ENCODE data around the gene SCRN2. TPM values are rescaled to one million over a fixed set of nuclear protein-coding genes. Genes with fewer than 3 reads are reported as not detected.
A peak's percentile ranks its signal among the peaks of the same experiment; 100 is the strongest.

Gene SCRN2
- polyA plus RNA-seq, 4 donors, result 46.0 to 127 (median 99.7) TPM

GRCh38 chr17:47810200-47810821, 30.8 kb downstream of the SCRN2 start:
- Histone ChIP-seq H3K9me3 (ENCODE audit: control insufficient read depth in 2 of 2, insufficient read depth in 1 of 2, low read depth in 1 of 2, low read length in 1 of 2) (no peaks in the 10 kb centered on the region), H3K36me3 (ENCODE audit: control insufficient read depth in 3 of 3, insufficient read depth in 2 of 3, low read depth in 1 of 3, low read length in 3 of 3) (peaks cover 3 to 79% (median 36%) of the 10 kb centered on the region in 3 donors), H3K27me3 (ENCODE audit: control insufficient read depth in 3 of 3, insufficient read depth in 3 of 3, low read length in 3 of 3) (no peaks in the 10 kb centered on the region), H3K4me1 (ENCODE audit: control insufficient read depth in 3 of 3, insufficient read depth in 2 of 3, low read depth in 1 of 3, low read length in 2 of 3) (peaks cover 0 to 19% (median 1%) of the 10 kb centered on the region in 3 donors), H3K4me3 (ENCODE audit: low read depth in 1 of 3, low read length in 3 of 3) (no peak overlapping the region), H3K27ac (ENCODE audit: low read depth in 1 of 3, low read length in 2 of 3) (peak overlapping the region; percentile 18 to 87 (median 81))
- FAIRE-seq, result no peak
- WGBS, 3 donors, result 13 to 46% (median 31%) methylated on average over 10 of the region's 10 CpGs
- DNase-seq, result peak; percentile 91 to 97

- no peak overlapping the region for H3K4me3 ChIP-seq (ENCODE audit: low read depth in 1 of 3, low read length in 3 of 3)
- H3K4me1 ChIP-seq (ENCODE audit: control insufficient read depth in 3 of 3, insufficient read depth in 2 of 3, low read depth in 1 of 3, low read length in 2 of 3), result peaks cover 0 to 19% (median 1%) of the 10 kb centered on the region in 3 donors
- H3K27me3 ChIP-seq (ENCODE audit: control insufficient read depth in 3 of 3, insufficient read depth in 3 of 3, low read length in 3 of 3), result no peaks in the 10 kb centered on the region
- peaks cover 3 to 65% (median 23%) of the 10 kb centered on the region in 3 donors for H3K36me3 ChIP-seq (ENCODE audit: control insufficient read depth in 3 of 3, insufficient read depth in 2 of 3, low read depth in 1 of 3, low read length in 3 of 3)
- no peaks in the 10 kb centered on the region for H3K9me3 ChIP-seq (ENCODE audit: control insufficient read depth in 2 of 2, insufficient read depth in 1 of 2, low read depth in 1 of 2, low read length in 1 of 2)
- H3K27ac ChIP-seq (ENCODE audit: low read depth in 1 of 3, low read length in 2 of 3), result no peak overlapping the region
- FAIRE-seq, result no peak
- WGBS, 3 donors, result 89 to 94% (median 90%) methylated on average over 22 of the region's 22 CpGs
- no peak for DNase-seq
Measured at GRCh38 chr17:47808830-47809480, 32.1 kb downstream of the SCRN2 start.

GRCh38 chr17:47808036-47808829, 32.8 kb downstream of the SCRN2 start:
- Histone ChIP-seq H3K4me1 (ENCODE audit: control insufficient read depth in 3 of 3, insufficient read depth in 2 of 3, low read depth in 1 of 3, low read length in 2 of 3) (peaks cover 0 to 19% (median 1%) of the 10 kb centered on the region in 3 donors), H3K36me3 (ENCODE audit: control insufficient read depth in 3 of 3, insufficient read depth in 2 of 3, low read depth in 1 of 3, low read length in 3 of 3) (peaks cover 3 to 58% (median 21%) of the 10 kb centered on the region in 3 donors), H3K27ac (ENCODE audit: low read depth in 1 of 3, low read length in 2 of 3) (no peak overlapping the region), H3K4me3 (ENCODE audit: low read depth in 1 of 3, low read length in 3 of 3) (no peak overlapping the region), H3K27me3 (ENCODE audit: control insufficient read depth in 3 of 3, insufficient read depth in 3 of 3, low read length in 3 of 3) (no peaks in the 10 kb centered on the region), H3K9me3 (ENCODE audit: control insufficient read depth in 2 of 2, insufficient read depth in 1 of 2, low read depth in 1 of 2, low read length in 1 of 2) (no peaks in the 10 kb centered on the region)
- 89 to 95% (median 90%) methylated on average over 19 to 20 of the region's 20 CpGs for WGBS, 3 donors
- no peak for DNase-seq
- no peak for FAIRE-seq

GRCh38 chr17:47807421-47807820, 33.7 kb downstream of the SCRN2 start:
- H3K36me3 ChIP-seq (ENCODE audit: control insufficient read depth in 3 of 3, insufficient read depth in 2 of 3, low read depth in 1 of 3, low read length in 3 of 3), result peaks cover 3 to 50% (median 17%) of the 10 kb centered on the region in 3 donors
- H3K27ac ChIP-seq (ENCODE audit: low read depth in 1 of 3, low read length in 2 of 3), result no peak overlapping the region
- no peak overlapping the region for H3K4me3 ChIP-seq (ENCODE audit: low read depth in 1 of 3, low read length in 3 of 3)
- no peaks in the 10 kb centered on the region for H3K27me3 ChIP-seq (ENCODE audit: control insufficient read depth in 3 of 3, insufficient read depth in 3 of 3, low read length in 3 of 3)
- 84 to 99% (median 93%) methylated on average over 10 to 11 of the region's 11 CpGs for WGBS, 3 donors
- DNase-seq (no peak), FAIRE-seq (no peak)
- H3K4me1 ChIP-seq (ENCODE audit: control insufficient read depth in 3 of 3, insufficient read depth in 2 of 3, low read depth in 1 of 3, low read length in 2 of 3), result peaks cover 0 to 19% (median 1%) of the 10 kb centered on the region in 3 donors
- H3K9me3 ChIP-seq (ENCODE audit: control insufficient read depth in 2 of 2, insufficient read depth in 1 of 2, low read depth in 1 of 2, low read length in 1 of 2), result no peaks in the 10 kb centered on the region

GRCh38 chr17:47806913-47807255, 34.2 kb downstream of the SCRN2 start:
- Histone ChIP-seq H3K27me3 (ENCODE audit: control insufficient read depth in 3 of 3, insufficient read depth in 3 of 3, low read length in 3 of 3) (no peaks in the 10 kb centered on the region), H3K4me3 (ENCODE audit: low read depth in 1 of 3, low read length in 3 of 3) (no peak overlapping the region), H3K36me3 (ENCODE audit: control insufficient read depth in 3 of 3, insufficient read depth in 2 of 3, low read depth in 1 of 3, low read length in 3 of 3) (peaks cover 3 to 46% (median 17%) of the 10 kb centered on the region in 3 donors), H3K9me3 (ENCODE audit: control insufficient read depth in 2 of 2, insufficient read depth in 1 of 2, low read depth in 1 of 2, low read length in 1 of 2) (no peaks in the 10 kb centered on the region), H3K4me1 (ENCODE audit: control insufficient read depth in 3 of 3, insufficient read depth in 2 of 3, low read depth in 1 of 3, low read length in 2 of 3) (peaks cover 0 to 19% (median 1%) of the 10 kb centered on the region in 3 donors), H3K27ac (ENCODE audit: low read depth in 1 of 3, low read length in 2 of 3) (no peak overlapping the region)
- 93 to 94% (median 94%) methylated on average over 9 of the region's 9 CpGs for WGBS, 3 donors
- DNase-seq, result no peak
- no peak for FAIRE-seq

- H3K27me3 ChIP-seq (ENCODE audit: control insufficient read depth in 3 of 3, insufficient read depth in 3 of 3, low read length in 3 of 3), result no peaks in the 10 kb centered on the region
- peaks cover 0 to 19% (median 1%) of the 10 kb centered on the region in 3 donors for H3K4me1 ChIP-seq (ENCODE audit: control insufficient read depth in 3 of 3, insufficient read depth in 2 of 3, low read depth in 1 of 3, low read length in 2 of 3)
- H3K9me3 ChIP-seq (ENCODE audit: control insufficient read depth in 2 of 2, insufficient read depth in 1 of 2, low read depth in 1 of 2, low read length in 1 of 2), result no peaks in the 10 kb centered on the region
- DNase-seq, result no peak
- WGBS, 3 donors, result 92% methylated on average over 16 of the region's 16 CpGs
- H3K36me3 ChIP-seq (ENCODE audit: control insufficient read depth in 3 of 3, insufficient read depth in 2 of 3, low read depth in 1 of 3, low read length in 3 of 3), result peaks cover 3 to 43% (median 17%) of the 10 kb centered on the region in 3 donors
- H3K4me3 ChIP-seq (ENCODE audit: low read depth in 1 of 3, low read length in 3 of 3), result no peak overlapping the region
- FAIRE-seq, result no peak
- H3K27ac ChIP-seq (ENCODE audit: low read depth in 1 of 3, low read length in 2 of 3), result no peak overlapping the region
Measured at GRCh38 chr17:47806026-47806912, 34.8 kb downstream of the SCRN2 start.

- DNase-seq, result no peak
- Histone ChIP-seq H3K4me3 (ENCODE audit: low read depth in 1 of 3, low read length in 3 of 3) (no peak overlapping the region), H3K27me3 (ENCODE audit: control insufficient read depth in 3 of 3, insufficient read depth in 3 of 3, low read length in 3 of 3) (peaks cover 0 to 4% (median 0%) of the 10 kb centered on the region in 3 donors), H3K27ac (ENCODE audit: low read depth in 1 of 3, low read length in 2 of 3) (no peak overlapping the region), H3K4me1 (ENCODE audit: control insufficient read depth in 3 of 3, insufficient read depth in 2 of 3, low read depth in 1 of 3, low read length in 2 of 3) (peaks cover 0 to 6% (median 0%) of the 10 kb centered on the region in 3 donors), H3K36me3 (ENCODE audit: control insufficient read depth in 3 of 3, insufficient read depth in 2 of 3, low read depth in 1 of 3, low read length in 3 of 3) (peaks cover 3 to 31% (median 15%) of the 10 kb centered on the region in 3 donors), H3K9me3 (ENCODE audit: control insufficient read depth in 2 of 2, insufficient read depth in 1 of 2, low read depth in 1 of 2, low read length in 1 of 2) (no peaks in the 10 kb centered on the region)
- FAIRE-seq, result no peak
- WGBS, 3 donors, result 60 to 73% (median 71%) methylated on average over 3 of the region's 3 CpGs
Measured at GRCh38 chr17:47804461-47804860, 36.6 kb downstream of the SCRN2 start.
